Ectodermal cell (in vitro differentiated cells): Measurements from ENCODE around the gene COMT.

Experiments used
- H3K27ac ChIP-seq: 2 replicates; pipeline ENCODE4 v1.7.0; 2013; ENCODE audit warnings: mild to moderate bottlenecking, low read depth, low read length; ENCODE audit not compliant: insufficient read depth, poor library complexity, severe bottlenecking
- H3K27me3 ChIP-seq: 2 replicates; pipeline ENCODE4 v1.7.0; 2013; ENCODE audit warnings: mild to moderate bottlenecking, low read length; ENCODE audit not compliant: insufficient read depth, control insufficient read depth, poor library complexity, severe bottlenecking
- H3K36me3 ChIP-seq: one replicate; pipeline ENCODE4 v1.7.0; 2013; ENCODE audit warnings: low read length; ENCODE audit not compliant: control insufficient read depth, insufficient read depth
- H3K4me1 ChIP-seq: one replicate; pipeline ENCODE4 v1.7.0; 2013; ENCODE audit warnings: low read length; ENCODE audit not compliant: control insufficient read depth, insufficient read depth
- H3K4me3 ChIP-seq: 2 replicates; pipeline ENCODE4 v1.7.0; 2013; ENCODE audit warnings: low read depth, low read length, control low read depth; ENCODE audit not compliant: insufficient read depth
- H3K9me3 ChIP-seq: 2 replicates; pipeline ENCODE4 v1.7.0; 2013; ENCODE audit warnings: mild to moderate bottlenecking, low read length, moderate library complexity; ENCODE audit not compliant: control insufficient read depth
- WGBS, 2 experiments: methylation state at CpG; one replicate each; pipeline ENCODE4 v1.1.7; 2013; ENCODE audit warnings: missing lambda C conversion rate in 2 of 2; 5-methylcytosine and 5-hydroxymethylcytosine counted together

Gene COMT

GRCh38 chr22:20008221-20008995, 66.8 kb downstream of the COMT start:
- WGBS, 2 experiments, result 90% methylated on average over 11 of the region's 11 CpGs

DNA sequence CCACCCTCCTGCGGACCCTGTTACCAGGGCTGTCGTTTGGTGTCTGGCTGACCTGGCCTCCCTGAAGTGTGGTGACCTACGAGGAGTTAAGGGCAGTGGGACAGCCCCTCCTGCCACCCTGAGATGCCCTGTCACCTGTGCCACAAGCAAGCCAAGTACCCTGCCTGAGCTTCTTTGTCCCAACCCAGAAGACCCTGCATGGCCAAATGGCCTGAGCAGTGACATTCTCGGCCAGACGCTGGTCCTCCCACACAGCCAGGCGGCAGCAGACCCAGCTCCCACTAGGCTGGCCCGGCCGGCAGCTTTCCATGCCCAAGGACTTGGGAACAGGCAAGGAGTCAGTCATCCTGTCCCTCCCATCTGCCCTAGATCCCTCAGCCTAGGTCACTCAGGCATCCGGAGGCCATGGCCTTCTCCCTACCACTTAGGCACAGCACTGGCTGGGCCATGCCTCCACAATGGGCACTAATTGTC, 67.5 kb downstream of the COMT start:
- no peaks in the 10 kb centered on the region for H3K36me3 ChIP-seq
- H3K9me3 ChIP-seq, result no peaks in the 10 kb centered on the region
- H3K27me3 ChIP-seq, result no peaks in the 10 kb centered on the region
- 92 to 94% methylated on average over 9 of the region's 9 CpGs for WGBS, 2 experiments
- no peak overlapping the region for H3K27ac ChIP-seq
- no peak overlapping the region for H3K4me3 ChIP-seq
- no peaks in the 10 kb centered on the region for H3K4me1 ChIP-seq

More at GRCh38 chr22:20008221-20008995, 66.8 kb downstream of the COMT start:
- Histone ChIP-seq H3K27me3 (no peaks in the 10 kb centered on the region), H3K9me3 (no peaks in the 10 kb centered on the region), H3K27ac (no peak overlapping the region), H3K36me3 (no peaks in the 10 kb centered on the region), H3K4me3 (no peak overlapping the region), H3K4me1 (no peaks in the 10 kb centered on the region)

DNA sequence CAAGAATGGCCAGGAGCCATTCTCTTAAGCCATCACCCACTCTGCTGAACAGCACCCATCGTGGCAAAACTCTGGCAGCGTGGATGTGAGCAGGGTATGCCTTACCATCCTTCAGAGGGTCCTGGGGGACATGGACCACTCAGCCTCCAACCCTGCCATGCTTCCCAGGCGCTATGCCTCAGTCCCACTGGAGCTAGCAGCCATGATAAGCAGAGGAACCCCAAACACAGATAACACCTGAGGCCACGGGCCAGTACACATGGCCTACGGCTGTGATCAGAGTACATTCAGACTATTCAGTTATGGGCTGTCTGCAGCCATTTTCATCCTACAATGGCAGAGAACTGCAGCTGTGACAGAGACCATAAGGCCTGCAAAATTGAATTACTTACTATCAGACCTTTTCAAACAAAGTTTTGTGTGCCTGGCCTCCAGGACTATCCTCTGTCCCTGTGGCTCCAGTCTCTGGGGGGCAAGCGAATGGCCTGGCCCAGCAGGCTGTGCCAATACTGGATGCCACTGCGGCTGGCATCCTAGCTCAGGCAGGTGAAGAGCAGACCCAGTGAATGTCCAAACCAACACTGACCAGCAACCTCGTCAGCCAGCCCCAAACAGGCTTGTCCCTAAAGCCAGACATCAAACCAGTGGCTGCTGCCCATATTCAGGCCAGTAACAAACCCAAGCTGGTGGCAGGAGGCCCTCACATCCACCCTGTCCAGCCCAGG, 68.2 kb downstream of the COMT start:
- H3K4me3 ChIP-seq, result no peak overlapping the region
- H3K36me3 ChIP-seq, result no peaks in the 10 kb centered on the region
- no peak overlapping the region for H3K27ac ChIP-seq
- no peaks in the 10 kb centered on the region for H3K9me3 ChIP-seq
- peaks cover 6% of the 10 kb centered on the region for H3K27me3 ChIP-seq
- H3K4me1 ChIP-seq, result no peaks in the 10 kb centered on the region
- WGBS, 2 experiments, result 93 to 94% methylated on average over 8 of the region's 8 CpGs

DNA sequence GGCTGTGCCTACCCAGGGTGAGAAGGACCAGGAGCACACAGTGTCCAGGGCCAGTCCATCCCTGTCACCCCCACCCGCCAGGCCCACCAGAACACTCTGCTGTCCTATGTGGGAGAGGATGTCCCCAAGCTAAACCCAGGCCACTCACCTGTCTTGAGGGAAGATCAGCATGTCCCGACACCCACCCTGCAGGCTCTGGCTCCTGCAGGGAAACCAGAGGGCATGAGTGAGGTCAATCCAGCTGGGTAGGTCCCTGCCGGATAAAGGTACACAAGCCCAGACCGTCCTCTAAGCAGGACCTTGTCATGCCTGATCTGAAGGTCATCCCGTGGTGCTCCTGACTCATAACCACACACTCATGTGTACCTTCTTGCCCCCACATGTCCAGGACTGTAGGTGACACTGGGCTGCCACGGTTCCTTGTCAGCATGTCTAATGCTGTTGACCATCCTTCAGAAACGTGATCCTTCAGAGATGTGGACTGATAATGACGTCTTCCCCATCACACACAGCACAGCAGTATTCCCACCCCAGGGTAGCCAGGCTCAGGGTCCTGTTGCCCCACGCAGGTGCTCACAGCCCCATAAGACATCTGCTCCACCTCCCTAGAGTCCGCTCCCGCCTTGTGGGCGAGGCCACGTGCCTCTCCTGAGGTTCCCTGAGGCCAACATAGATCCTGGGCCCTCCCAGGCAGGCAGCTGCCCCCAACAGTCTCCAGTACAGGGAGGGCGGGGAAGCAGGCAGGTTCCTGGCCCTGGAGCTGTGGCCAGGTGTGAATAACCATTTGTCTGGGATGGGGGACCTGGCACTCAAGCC, 68.9 kb downstream of the COMT start:
- WGBS, 2 experiments, result 91 to 92% methylated on average over 14 of the region's 14 CpGs
- H3K9me3 ChIP-seq, result no peaks in the 10 kb centered on the region
- H3K27me3 ChIP-seq, result peaks cover 14% of the 10 kb centered on the region
- no peak overlapping the region for H3K27ac ChIP-seq
- H3K4me1 ChIP-seq, result no peaks in the 10 kb centered on the region
- H3K36me3 ChIP-seq, result no peaks in the 10 kb centered on the region
- no peak overlapping the region for H3K4me3 ChIP-seq

DNA sequence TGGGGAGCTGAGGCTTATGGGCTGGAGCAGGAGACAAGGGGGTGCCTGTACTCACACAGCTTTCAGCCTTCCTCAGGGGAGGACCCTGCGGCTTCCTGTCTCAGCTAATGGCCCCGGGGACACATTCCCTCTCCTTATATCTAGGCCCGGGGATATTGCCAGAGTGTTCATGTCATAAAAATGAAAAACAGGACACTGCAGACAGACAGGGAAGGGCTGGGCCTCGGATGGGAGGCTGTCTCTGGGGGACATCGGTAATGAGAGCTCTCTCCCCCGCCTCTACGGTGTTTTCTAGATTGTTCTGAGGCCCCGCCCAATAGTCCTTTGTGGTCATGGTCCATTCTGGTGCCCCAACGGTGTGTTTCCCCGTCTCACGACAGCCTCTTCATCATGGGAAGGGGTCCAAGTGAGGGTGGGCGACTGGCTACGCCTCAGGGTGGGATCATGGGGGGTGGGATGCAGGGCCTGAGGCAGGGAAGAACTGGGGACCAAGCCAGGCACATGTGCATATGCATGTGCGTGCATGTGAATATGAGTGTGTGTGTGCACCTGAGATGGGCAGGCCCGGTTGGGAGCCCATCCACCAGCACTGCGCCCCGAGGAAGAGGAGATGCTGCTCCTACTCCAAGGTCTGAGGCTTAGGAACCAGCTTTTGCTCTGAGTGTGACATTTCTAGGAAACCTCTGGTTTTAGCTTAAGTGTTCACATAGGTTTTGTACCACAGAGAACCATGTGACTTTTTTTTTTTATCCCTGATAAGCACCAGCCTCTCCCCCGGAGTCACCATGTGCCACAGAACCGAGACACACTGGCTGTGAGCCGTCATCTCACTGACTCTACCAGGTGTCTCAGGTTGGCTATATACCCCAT, 69.8 kb downstream of the COMT start:
- WGBS, 2 experiments, result 92 to 93% methylated on average over 20 of the region's 20 CpGs
- Histone ChIP-seq H3K4me1 (no peaks in the 10 kb centered on the region), H3K27ac (no peak overlapping the region), H3K4me3 (no peak overlapping the region), H3K36me3 (no peaks in the 10 kb centered on the region), H3K9me3 (no peaks in the 10 kb centered on the region), H3K27me3 (peaks cover 22% of the 10 kb centered on the region)

DNA sequence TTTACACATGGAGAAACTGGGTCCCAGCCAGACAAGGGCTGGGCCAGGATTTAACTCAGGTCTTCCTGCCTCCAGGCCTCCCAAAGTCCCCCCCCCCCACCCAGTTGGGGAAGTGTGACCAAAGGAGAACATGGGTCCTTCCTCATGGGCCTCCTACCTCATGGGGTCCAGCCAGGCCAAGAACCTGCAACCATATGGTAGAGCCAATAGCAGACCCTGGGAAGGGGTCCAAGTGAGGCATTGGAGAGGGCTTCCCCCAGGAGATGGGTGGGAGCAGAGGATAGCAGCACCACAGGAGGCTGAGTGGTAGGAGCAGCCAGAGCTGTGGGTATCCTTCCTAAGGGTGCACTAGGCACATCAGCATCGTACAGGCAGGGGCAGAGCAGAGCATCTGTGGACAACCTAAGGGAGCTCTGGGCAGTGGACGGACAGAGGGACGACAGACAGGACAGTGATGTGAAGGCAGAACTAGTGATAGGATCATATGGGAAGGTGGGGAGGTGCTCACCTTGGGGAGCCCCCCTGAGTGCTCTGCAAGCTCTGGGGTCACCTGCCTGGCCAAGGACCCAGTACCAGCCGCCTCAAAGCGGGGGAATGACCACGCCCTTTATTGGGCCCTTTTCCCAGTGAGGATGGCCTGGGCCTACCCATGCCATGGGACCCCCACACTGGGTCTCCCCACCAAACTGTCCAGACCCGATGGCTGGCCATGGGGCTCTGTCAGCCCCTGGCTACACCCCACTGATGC, 70.6 kb downstream of the COMT start:
- WGBS, 2 experiments, result 93 to 96% methylated on average over 7 of the region's 7 CpGs
- H3K36me3 ChIP-seq, result no peaks in the 10 kb centered on the region

GRCh38 chr22:20012741-20013331, 71.3 kb downstream of the COMT start:
- Histone ChIP-seq H3K9me3 (no peaks in the 10 kb centered on the region), H3K27ac (no peak overlapping the region), H3K4me3 (no peak overlapping the region), H3K4me1 (peaks cover 4% of the 10 kb centered on the region), H3K36me3 (no peaks in the 10 kb centered on the region), H3K27me3 (peaks cover 37% of the 10 kb centered on the region)
- WGBS, 2 experiments, result 93 to 95% methylated on average over 10 of the region's 10 CpGs

More for the DNA sequence above, 70.6 kb downstream of the COMT start:
- Histone ChIP-seq H3K4me3 (no peak overlapping the region), H3K27ac (no peak overlapping the region), H3K27me3 (peaks cover 31% of the 10 kb centered on the region), H3K4me1 (peaks cover 2% of the 10 kb centered on the region), H3K9me3 (no peaks in the 10 kb centered on the region)

GRCh38 chr22:20013382-20013871, 71.9 kb downstream of the COMT start:
- no peaks in the 10 kb centered on the region for H3K36me3 ChIP-seq
- 17 to 20% methylated on average over 11 of the region's 11 CpGs for WGBS, 2 experiments
- peaks cover 4% of the 10 kb centered on the region for H3K4me1 ChIP-seq
- no peaks in the 10 kb centered on the region for H3K9me3 ChIP-seq
- no peak overlapping the region for H3K27ac ChIP-seq
- peaks cover 43% of the 10 kb centered on the region for H3K27me3 ChIP-seq
- H3K4me3 ChIP-seq, result no peak overlapping the region
